Measurements from ENCODE around the gene KDM1A. TPM values are rescaled to one million over a fixed set of nuclear protein-coding genes. Genes with fewer than 3 reads are reported as not detected.
A peak's percentile ranks its signal among the peaks of the same experiment; 100 is the strongest.

Gene KDM1A
- total and polyA plus RNA-seq, 2 donors (not counting 3 experiments of a cell fraction or from before 2014, with no cell fraction given): 105 to 111 TPM

DNA sequence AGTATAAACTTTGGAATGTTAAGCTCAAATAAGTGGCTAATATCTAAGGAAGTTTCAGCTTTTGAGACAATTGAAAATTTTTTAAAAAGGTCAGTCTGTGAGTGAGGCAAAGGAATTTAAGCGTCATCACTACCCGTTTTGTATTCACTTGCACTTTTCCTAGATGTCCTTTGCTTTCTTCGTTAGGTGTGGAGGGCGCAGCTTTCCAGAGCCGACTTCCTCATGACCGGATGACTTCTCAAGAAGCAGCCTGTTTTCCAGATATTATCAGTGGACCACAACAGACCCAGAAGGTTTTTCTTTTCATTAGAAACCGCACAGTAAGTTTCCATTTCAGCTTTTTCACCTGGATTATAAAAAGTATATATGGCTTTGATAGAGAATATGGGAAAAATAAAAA lies 30.9 kb downstream of the KDM1A start:
- TF ChIP-seq MYC (IDR thresholded peaks at IDR 0.05; ENCODE audit: low read depth, low read length) (no peak), POLR2AphosphoS5 (IDR thresholded peaks at IDR 0.05; ENCODE audit: insufficient read depth, low read depth, low read length) (no peak), POLR2A (IDR thresholded peaks at IDR 0.05; ENCODE audit: low read depth, low read length) (no peak), EZH2 (IDR thresholded peaks at IDR 0.05; ENCODE audit: borderline replicate concordance, low read depth, low read length, severe bottlenecking) (no peak), FOS (IDR thresholded peaks at IDR 0.05; ENCODE audit: borderline replicate concordance, insufficient read depth, low read length) (no peak), GATA2 (IDR thresholded peaks at IDR 0.05; ENCODE audit: insufficient read depth, insufficient read length, low read depth, low read length) (peak; percentile 49)
- TF ChIP-seq, protein P1, sequence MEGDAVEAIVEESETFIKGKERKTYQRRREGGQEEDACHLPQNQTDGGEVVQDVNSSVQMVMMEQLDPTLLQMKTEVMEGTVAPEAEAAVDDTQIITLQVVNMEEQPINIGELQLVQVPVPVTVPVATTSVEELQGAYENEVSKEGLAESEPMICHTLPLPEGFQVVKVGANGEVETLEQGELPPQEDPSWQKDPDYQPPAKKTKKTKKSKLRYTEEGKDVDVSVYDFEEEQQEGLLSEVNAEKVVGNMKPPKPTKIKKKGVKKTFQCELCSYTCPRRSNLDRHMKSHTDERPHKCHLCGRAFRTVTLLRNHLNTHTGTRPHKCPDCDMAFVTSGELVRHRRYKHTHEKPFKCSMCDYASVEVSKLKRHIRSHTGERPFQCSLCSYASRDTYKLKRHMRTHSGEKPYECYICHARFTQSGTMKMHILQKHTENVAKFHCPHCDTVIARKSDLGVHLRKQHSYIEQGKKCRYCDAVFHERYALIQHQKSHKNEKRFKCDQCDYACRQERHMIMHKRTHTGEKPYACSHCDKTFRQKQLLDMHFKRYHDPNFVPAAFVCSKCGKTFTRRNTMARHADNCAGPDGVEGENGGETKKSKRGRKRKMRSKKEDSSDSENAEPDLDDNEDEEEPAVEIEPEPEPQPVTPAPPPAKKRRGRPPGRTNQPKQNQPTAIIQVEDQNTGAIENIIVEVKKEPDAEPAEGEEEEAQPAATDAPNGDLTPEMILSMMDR (IDR thresholded peaks at IDR 0.05; ENCODE audit: extremely low read depth in 1 of 2, insufficient read depth in 1 of 2, low read depth in 1 of 2, low read length in 2 of 2): no peak
- Histone ChIP-seq H3K79me2 (ENCODE audit: control insufficient read depth, insufficient read depth, low read length) (peaks cover 32% of the 10 kb centered on the region), H3K36me3 (ENCODE audit: control insufficient read depth in 2 of 2, extremely low read depth in 1 of 2, insufficient read depth in 2 of 2, low read length in 2 of 2) (peaks cover 0 to 2% of the 10 kb centered on the region in 2 experiments), H3K27me3 (ENCODE audit: control insufficient read depth in 2 of 2, insufficient read depth in 2 of 2, low read length in 2 of 2) (no peaks in the 10 kb centered on the region), H3K9ac (replicated peaks; ENCODE audit: extremely low read depth, insufficient read depth, low read length) (peak overlapping the region; percentile 39), H2AFZ (ENCODE audit: low read depth, low read length) (no peak overlapping the region), H3K9me1 (replicated peaks; ENCODE audit: control insufficient read depth, extremely low read depth, insufficient read depth, low read length) (no peaks in the 10 kb centered on the region), H4K20me1 (replicated peaks; ENCODE audit: control insufficient read depth, extremely low read depth, insufficient read depth, low read length) (peaks cover 2% of the 10 kb centered on the region), H3K4me2 (ENCODE audit: insufficient read depth, low read length) (peak overlapping the region; percentile 21), H3K27ac (ENCODE audit: insufficient read depth, low read depth, low read length) (peak overlapping the region; percentile 48), H3K4me3 (replicated peaks in 1 of 3; ENCODE audit: insufficient read depth in 1 of 3, low read depth in 1 of 3, low read length in 3 of 3) (no peak overlapping the region), H3K9me3 (replicated peaks; ENCODE audit: control insufficient read depth, insufficient read depth, low read length) (no peaks in the 10 kb centered on the region), H3K4me1 (ENCODE audit: control insufficient read depth, extremely low read depth, insufficient read depth, low read length) (peaks cover 16% of the 10 kb centered on the region)
- DNase-seq (ENCODE audit: low read depth, low spot score) (peak; percentile 89), FAIRE-seq (no peak)
- no TSS peak for BruUV-seq (replicated peaks)
- intact Hi-C loops (cut with micrococcal nuclease): no loop called here
- ChIA-PET POLR2A (no interaction called here), CTCF (interaction anchor here (0.9 to 2.0 kb wide), 8 partner anchors 8 to 134 kb away, joined by 3 to 6 read pairs (median 4); partner anchors contain the start of gene KDM1A)
- dilution Hi-C loops (cut with MboI; ENCODE audit: extremely low pct_ligation_motif_present, low sequenced_read_pairs): no loop called here
